DMS153 treated with DMSO at 0.1 percent for 48 hours (cell line): ENCODE measurements around the gene OR51S1.
"Not testable (repeated sequence)": the region's sequence is repeated elsewhere in the genome, so short reads cannot be mapped to it uniquely, and the experiment has no call there.

ENCODE experiments used
- DNase-seq: peaks from one replicate; lab custom pipeline; 2025; ENCODE audit not compliant: unreplicated experiment; lab: John Stamatoyannopoulos, UW

The OR51S1 gene

GRCh38 chr11:4808476-4808875 is 40.5 kb downstream of the OR51S1 start:
- DNase-seq: no peak

- DNase-seq: no peak
Observed at GRCh38 chr11:4804280-4804679, 44.7 kb downstream of the OR51S1 start, which contains the start of gene OR52R1. Gene OR52R1, minus strand, starts transcription at chr11:4804380. Its CDS starts 0 bp downstream, at chr11:4804380.

DNA sequence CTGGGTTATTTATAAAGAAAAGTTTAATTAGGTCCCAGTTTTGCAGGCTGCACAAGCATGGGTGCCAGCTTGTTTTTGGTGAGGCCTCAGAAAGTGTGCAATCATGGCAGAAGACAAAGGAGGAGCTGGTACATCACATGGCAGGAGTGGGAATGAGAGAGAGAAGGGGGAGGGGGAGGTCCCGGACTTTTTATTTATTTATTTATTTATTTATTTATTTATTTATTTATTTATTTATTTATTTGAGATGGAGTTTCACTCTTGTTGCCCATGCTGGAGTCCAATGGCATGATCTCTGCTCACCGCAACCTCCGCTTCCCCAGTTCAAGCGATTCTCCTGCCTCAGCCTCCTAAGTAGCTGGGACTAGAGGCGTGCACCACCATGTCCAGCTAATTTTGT is 47.7 kb downstream of the OR51S1 start:
- not testable (repeated sequence) for DNase-seq

- DNase-seq: no peak
Observed at GRCh38 chr11:4798427-4799183, 50.4 kb downstream of the OR51S1 start.
